ENCODE data around the gene GAPDHS.

Gene GAPDHS

GRCh38 chr19:35511337-35511736, 21.9 kb upstream of the GAPDHS start:
- H3K4me3 Mint-ChIP-seq: peak overlapping the region; percentile 36 to 47 (median 41)
- H3K4me1 Mint-ChIP-seq: peaks cover 5% of the 10 kb centered on the region
- no peaks in the 10 kb centered on the region for H3K36me3 Mint-ChIP-seq (ENCODE audit: low read depth)
- no peak overlapping the region for H3K27ac Mint-ChIP-seq
- TF ChIP-seq, protein P1, sequence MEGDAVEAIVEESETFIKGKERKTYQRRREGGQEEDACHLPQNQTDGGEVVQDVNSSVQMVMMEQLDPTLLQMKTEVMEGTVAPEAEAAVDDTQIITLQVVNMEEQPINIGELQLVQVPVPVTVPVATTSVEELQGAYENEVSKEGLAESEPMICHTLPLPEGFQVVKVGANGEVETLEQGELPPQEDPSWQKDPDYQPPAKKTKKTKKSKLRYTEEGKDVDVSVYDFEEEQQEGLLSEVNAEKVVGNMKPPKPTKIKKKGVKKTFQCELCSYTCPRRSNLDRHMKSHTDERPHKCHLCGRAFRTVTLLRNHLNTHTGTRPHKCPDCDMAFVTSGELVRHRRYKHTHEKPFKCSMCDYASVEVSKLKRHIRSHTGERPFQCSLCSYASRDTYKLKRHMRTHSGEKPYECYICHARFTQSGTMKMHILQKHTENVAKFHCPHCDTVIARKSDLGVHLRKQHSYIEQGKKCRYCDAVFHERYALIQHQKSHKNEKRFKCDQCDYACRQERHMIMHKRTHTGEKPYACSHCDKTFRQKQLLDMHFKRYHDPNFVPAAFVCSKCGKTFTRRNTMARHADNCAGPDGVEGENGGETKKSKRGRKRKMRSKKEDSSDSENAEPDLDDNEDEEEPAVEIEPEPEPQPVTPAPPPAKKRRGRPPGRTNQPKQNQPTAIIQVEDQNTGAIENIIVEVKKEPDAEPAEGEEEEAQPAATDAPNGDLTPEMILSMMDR (IDR thresholded peaks at IDR 0.05; ENCODE audit: unreplicated experiment in 3 of 3): no peak
- peaks cover 77% of the 10 kb centered on the region for H3K27me3 Mint-ChIP-seq (ENCODE audit: low read depth)
- H3K9me3 Mint-ChIP-seq: no peaks in the 10 kb centered on the region

- H3K4me3 Mint-ChIP-seq: peak overlapping the region in 2 of 3 experiments; percentile 3 to 29
- peaks cover 71% of the 10 kb centered on the region for H3K27me3 Mint-ChIP-seq (ENCODE audit: low read depth)
- no peaks in the 10 kb centered on the region for H3K36me3 Mint-ChIP-seq (ENCODE audit: low read depth)
- H3K27ac Mint-ChIP-seq: peak overlapping the region in 1 of 3 experiments; percentile 62
- peaks cover 5% of the 10 kb centered on the region for H3K4me1 Mint-ChIP-seq
- TF ChIP-seq, protein P1 (IDR thresholded peaks at IDR 0.05; ENCODE audit: unreplicated experiment in 3 of 3): no peak
- H3K9me3 Mint-ChIP-seq: no peaks in the 10 kb centered on the region
Observed at GRCh38 chr19:35512831-35513627, 20.2 kb upstream of the GAPDHS start.

- Mint-ChIP-seq H3K9me3 (no peaks in the 10 kb centered on the region), H3K36me3 (ENCODE audit: low read depth) (no peaks in the 10 kb centered on the region), H3K27ac (peak within 1 kb of the TSS in 1 of 3 experiments; percentile 62), H3K4me3 (peak within 1 kb of the TSS in 2 of 3 experiments; percentile 3 to 29), H3K4me1 (peaks cover 5% of the 10 kb centered on the region), H3K27me3 (ENCODE audit: low read depth) (peaks cover 64% of the 10 kb centered on the region)
- TF ChIP-seq, protein P1 (IDR thresholded peaks at IDR 0.05; ENCODE audit: unreplicated experiment in 3 of 3): peak in 1 of 3 experiments; percentile 15
Observed at GRCh38 chr19:35513628-35514281, 19.5 kb upstream of the GAPDHS start, which contains the start of gene DMKN. Gene DMKN, minus strand, starts transcription at chr19:35513649. Its CDS starts 174 bp downstream, at chr19:35513475.

- TF ChIP-seq, protein P1 (IDR thresholded peaks at IDR 0.05; ENCODE audit: unreplicated experiment in 3 of 3): no peak
- Mint-ChIP-seq H3K4me1 (peaks cover 3% of the 10 kb centered on the region), H3K27ac (no peak overlapping the region)
Observed at GRCh38 chr19:35514282-35514809, 18.9 kb upstream of the GAPDHS start.

DNA sequence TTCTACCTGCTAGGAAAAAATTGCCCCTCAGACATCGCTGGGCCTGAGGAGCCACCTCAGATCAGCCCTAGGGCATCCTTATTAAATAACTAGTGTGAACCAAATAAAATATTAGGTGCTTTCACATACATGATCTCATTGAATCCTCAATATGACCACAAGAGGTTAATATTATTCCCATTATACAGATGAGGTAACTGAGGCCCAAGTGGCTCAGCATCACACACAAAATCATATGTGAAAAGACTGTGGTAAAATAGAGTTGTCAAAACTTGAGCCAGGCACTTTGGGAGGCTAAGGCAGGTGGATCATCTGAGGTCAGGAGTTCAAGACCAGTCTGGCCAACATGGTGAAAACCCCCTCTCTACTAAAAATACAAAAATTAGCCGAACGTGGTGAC, 16.9 kb upstream of the GAPDHS start:
- Mint-ChIP-seq H3K4me1 (no peaks in the 10 kb centered on the region), H3K4me3 (no peak overlapping the region), H3K9me3 (no peaks in the 10 kb centered on the region), H3K36me3 (ENCODE audit: low read depth) (no peaks in the 10 kb centered on the region), H3K27me3 (ENCODE audit: low read depth) (peaks cover 49% of the 10 kb centered on the region), H3K27ac (no peak overlapping the region)
- TF ChIP-seq, protein P1 (IDR thresholded peaks at IDR 0.05; ENCODE audit: unreplicated experiment in 3 of 3): no peak

More at GRCh38 chr19:35514282-35514809, 18.9 kb upstream of the GAPDHS start:
- H3K4me3 Mint-ChIP-seq: peak overlapping the region in 1 of 3 experiments; percentile 7
- H3K9me3 Mint-ChIP-seq: no peaks in the 10 kb centered on the region
- peaks cover 59% of the 10 kb centered on the region for H3K27me3 Mint-ChIP-seq (ENCODE audit: low read depth)
- no peaks in the 10 kb centered on the region for H3K36me3 Mint-ChIP-seq (ENCODE audit: low read depth)
